Activated CD4-positive, alpha-beta T cell treated with anti-CD3 and anti-CD28 coated beads, Interleukin-2, amount 10 ng/mL, durations not matched to agents 24 days and 14 days (primary cell): ENCODE results near the gene CNTNAP5. TPM values are rescaled to one million over a fixed set of nuclear protein-coding genes. Genes with fewer than 3 reads are reported as not detected.

ENCODE experiments used
- DNase-seq: peaks from one replicate; pipeline ENCODE4 v3.0.0; 2022
- H3K27ac Mint-ChIP-seq: one replicate; pipeline ENCODE4 v1.8.0; 2022; ENCODE audit warnings: mild to moderate bottlenecking, mixed read lengths
- H3K27me3 Mint-ChIP-seq: one replicate; pipeline ENCODE4 v1.8.0; 2022; ENCODE audit warnings: mixed read lengths
- H3K36me3 Mint-ChIP-seq: one replicate; pipeline ENCODE4 v1.8.0; 2022; ENCODE audit warnings: low read depth, mild to moderate bottlenecking, mixed read lengths
- H3K4me1 Mint-ChIP-seq: one replicate; pipeline ENCODE4 v1.8.0; 2021; ENCODE audit warnings: mixed read lengths
- H3K4me3 Mint-ChIP-seq: one replicate; pipeline ENCODE4 v1.8.0; 2022; ENCODE audit warnings: mild to moderate bottlenecking, moderate library complexity, mixed read lengths
- H3K9me3 Mint-ChIP-seq: one replicate; pipeline ENCODE4 v1.8.0; 2021; ENCODE audit warnings: mixed read lengths
- intact Hi-C: fragments of 100-400 bp; cut with micrococcal nuclease; formaldehyde crosslinking; loops from one replicate; pipeline ENCODE4 v1.15.1; 2023
- total RNA-seq: library from RNA; stranded (reverse); gene quantifications from 2 replicates; pipeline ENCODE4 v1.2.3, GENCODE V29; 2022

The CNTNAP5 gene
- total RNA-seq, 1 donor from 2014 or later: not detected

- intact Hi-C loops: no loop called here
- Mint-ChIP-seq H3K4me1 (no peaks in the 10 kb centered on the region), H3K36me3 (no peaks in the 10 kb centered on the region), H3K27ac (no peak overlapping the region), H3K27me3 (no peaks in the 10 kb centered on the region), H3K4me3 (no peak overlapping the region), H3K9me3 (no peaks in the 10 kb centered on the region)
- no peak for DNase-seq
Observed at GRCh38 chr2:124798551-124798950, 773.5 kb downstream of the CNTNAP5 start.

- Mint-ChIP-seq H3K9me3 (no peaks in the 10 kb centered on the region), H3K4me1 (no peaks in the 10 kb centered on the region), H3K36me3 (no peaks in the 10 kb centered on the region), H3K27ac (no peak overlapping the region), H3K4me3 (no peak overlapping the region), H3K27me3 (no peaks in the 10 kb centered on the region)
- intact Hi-C loops: no loop called here
- peak; percentile 56 for DNase-seq
Observed at GRCh38 chr2:124804014-124804940, 779.2 kb downstream of the CNTNAP5 start.

GRCh38 chr2:124805060-124805459 is 780.0 kb downstream of the CNTNAP5 start:
- Mint-ChIP-seq H3K36me3 (no peaks in the 10 kb centered on the region), H3K27ac (no peak overlapping the region), H3K4me1 (no peaks in the 10 kb centered on the region), H3K27me3 (no peaks in the 10 kb centered on the region), H3K4me3 (no peak overlapping the region), H3K9me3 (no peaks in the 10 kb centered on the region)
- intact Hi-C loops: no loop called here
- DNase-seq: no peak

GRCh38 chr2:124810132-124810531 is 785.0 kb downstream of the CNTNAP5 start:
- intact Hi-C loops: no loop called here
- Mint-ChIP-seq H3K4me3 (no peak overlapping the region), H3K4me1 (no peaks in the 10 kb centered on the region), H3K27me3 (no peaks in the 10 kb centered on the region), H3K27ac (no peak overlapping the region), H3K36me3 (no peaks in the 10 kb centered on the region), H3K9me3 (peaks cover 10% of the 10 kb centered on the region)
- peak; percentile 27 for DNase-seq

- Mint-ChIP-seq H3K4me1 (no peaks in the 10 kb centered on the region), H3K4me3 (no peak overlapping the region), H3K27me3 (no peaks in the 10 kb centered on the region), H3K27ac (no peak overlapping the region), H3K36me3 (no peaks in the 10 kb centered on the region), H3K9me3 (peaks cover 10% of the 10 kb centered on the region)
- intact Hi-C loops: no loop called here
- peak; percentile 4 for DNase-seq
Observed at GRCh38 chr2:124814968-124815745, 790.1 kb downstream of the CNTNAP5 start.

- Mint-ChIP-seq H3K9me3 (peaks cover 10% of the 10 kb centered on the region), H3K4me1 (no peaks in the 10 kb centered on the region), H3K36me3 (no peaks in the 10 kb centered on the region), H3K27me3 (no peaks in the 10 kb centered on the region), H3K4me3 (no peak overlapping the region), H3K27ac (no peak overlapping the region)
- intact Hi-C loops: no loop called here
- peak; percentile 13 for DNase-seq
Observed at GRCh38 chr2:124816007-124816406, 790.9 kb downstream of the CNTNAP5 start.

- intact Hi-C loops: no loop called here
- Mint-ChIP-seq H3K27ac (no peak overlapping the region), H3K36me3 (no peaks in the 10 kb centered on the region), H3K4me1 (no peaks in the 10 kb centered on the region), H3K4me3 (no peak overlapping the region), H3K27me3 (no peaks in the 10 kb centered on the region), H3K9me3 (peaks cover 5% of the 10 kb centered on the region)
- no peak for DNase-seq
Observed at GRCh38 chr2:124822516-124822915, 797.4 kb downstream of the CNTNAP5 start.

- Mint-ChIP-seq H3K4me3 (no peak overlapping the region), H3K4me1 (no peaks in the 10 kb centered on the region), H3K27ac (no peak overlapping the region), H3K36me3 (no peaks in the 10 kb centered on the region), H3K9me3 (peaks cover 9% of the 10 kb centered on the region), H3K27me3 (no peaks in the 10 kb centered on the region)
- intact Hi-C loops: no loop called here
- DNase-seq: peak; percentile 4
Observed at GRCh38 chr2:124824441-124824840, 799.4 kb downstream of the CNTNAP5 start.

GRCh38 chr2:124832521-124832920 is 807.4 kb downstream of the CNTNAP5 start:
- intact Hi-C loops: no loop called here
- no peaks in the 10 kb centered on the region for H3K4me1 Mint-ChIP-seq

GRCh38 chr2:124834331-124834730 is 809.2 kb downstream of the CNTNAP5 start:
- Mint-ChIP-seq H3K4me3 (no peak overlapping the region), H3K27ac (no peak overlapping the region), H3K9me3 (no peaks in the 10 kb centered on the region), H3K27me3 (no peaks in the 10 kb centered on the region), H3K4me1 (no peaks in the 10 kb centered on the region), H3K36me3 (no peaks in the 10 kb centered on the region)
- peak; percentile 27 for DNase-seq
- intact Hi-C loops: no loop called here

More at GRCh38 chr2:124832521-124832920, 807.4 kb downstream of the CNTNAP5 start:
- H3K9me3 Mint-ChIP-seq: peaks cover 4% of the 10 kb centered on the region
- H3K36me3 Mint-ChIP-seq: no peaks in the 10 kb centered on the region
- no peaks in the 10 kb centered on the region for H3K27me3 Mint-ChIP-seq
- H3K4me3 Mint-ChIP-seq: no peak overlapping the region
- DNase-seq: no peak
- H3K27ac Mint-ChIP-seq: no peak overlapping the region

GRCh38 chr2:124835331-124835730 is 810.2 kb downstream of the CNTNAP5 start:
- Mint-ChIP-seq H3K36me3 (no peaks in the 10 kb centered on the region), H3K4me3 (no peak overlapping the region), H3K27me3 (no peaks in the 10 kb centered on the region), H3K9me3 (no peaks in the 10 kb centered on the region), H3K4me1 (no peaks in the 10 kb centered on the region), H3K27ac (no peak overlapping the region)
- intact Hi-C loops: no loop called here
- DNase-seq: peak; percentile 8

GRCh38 chr2:124836416-124836815 is 811.3 kb downstream of the CNTNAP5 start:
- H3K36me3 Mint-ChIP-seq: no peaks in the 10 kb centered on the region
- no peaks in the 10 kb centered on the region for H3K27me3 Mint-ChIP-seq
- DNase-seq: no peak
- H3K4me1 Mint-ChIP-seq: no peaks in the 10 kb centered on the region
- peaks cover 3% of the 10 kb centered on the region for H3K9me3 Mint-ChIP-seq
- H3K27ac Mint-ChIP-seq: no peak overlapping the region
- H3K4me3 Mint-ChIP-seq: no peak overlapping the region
- intact Hi-C loops: no loop called here

GRCh38 chr2:124837496-124837895 is 812.4 kb downstream of the CNTNAP5 start:
- Mint-ChIP-seq H3K4me1 (no peaks in the 10 kb centered on the region), H3K27ac (no peak overlapping the region), H3K9me3 (peaks cover 4% of the 10 kb centered on the region), H3K4me3 (no peak overlapping the region), H3K36me3 (no peaks in the 10 kb centered on the region), H3K27me3 (no peaks in the 10 kb centered on the region)
- intact Hi-C loops: no loop called here
- DNase-seq: no peak

- peaks cover 4% of the 10 kb centered on the region for H3K9me3 Mint-ChIP-seq
- intact Hi-C loops: no loop called here
- no peak overlapping the region for H3K27ac Mint-ChIP-seq
- H3K4me3 Mint-ChIP-seq: no peak overlapping the region
- H3K27me3 Mint-ChIP-seq: no peaks in the 10 kb centered on the region
- H3K36me3 Mint-ChIP-seq: no peaks in the 10 kb centered on the region
- DNase-seq: no peak
- H3K4me1 Mint-ChIP-seq: no peaks in the 10 kb centered on the region
Observed at GRCh38 chr2:124838406-124838805, 813.3 kb downstream of the CNTNAP5 start.
